Heart left ventricle (tissue), 13 donors: ENCODE data around the gene ARHGAP30.

ENCODE experiments used
- POLR2A ChIP-seq, 2 donors: fragments of 450-650 bp; IDR thresholded peaks; one replicate each; pipeline ENCODE4 v1.6.1; 2017; ENCODE audit warnings: antibody characterized with exemption in 2 of 2, mild to moderate bottlenecking in 2 of 2, moderate library complexity in 2 of 2
- TF ChIP-seq, protein P1 (sequence below), 12 donors: fragments of 200-600 bp; sonication (generic) in 4 of 12; IDR thresholded peaks; one replicate each; pipeline versions ENCODE4 v1.5.0 to v1.8.0; 2018 to 2022; ENCODE audit warnings: antibody characterized with exemption in 12 of 12, mild to moderate bottlenecking in 5 of 12
- donor health status: ischemic (EF 13 %, LVEDD 7.1; RV severe dilation, severe dysfunction).
- donor health status: DM: no; HTN: yes; CAD: no.
- donor health status: DM: no; HTN: no; CAD: no.
- donor health status: ischemic (EF 25% LVEDD 6.9; RV normal size, moderate dysfunction).
- donor health status: ischemic (EF 25% LVEDD 5.7; RV mildly dilated, moderate dysfunction).
- donor health status: ischemic (EF 35%, LVEDD 5.7; RV mildly dilated, moderate dysfunction).
- donor health status: nonischemic (EF 11% LVEDD 7.7; RV severe dilation, severe dysfunction).
- donor health status: DM: yes; HTN: yes; CAD: no.
- donor health status: PGD.
- donor health status: ischemic (EF 29% LVEDD 5.4; RV normal size, mild dysfunction).
- donor health status: nonischemic (EF 23%, LVEDD 6.1; RV moderate dilation, normal function).

DNA sequence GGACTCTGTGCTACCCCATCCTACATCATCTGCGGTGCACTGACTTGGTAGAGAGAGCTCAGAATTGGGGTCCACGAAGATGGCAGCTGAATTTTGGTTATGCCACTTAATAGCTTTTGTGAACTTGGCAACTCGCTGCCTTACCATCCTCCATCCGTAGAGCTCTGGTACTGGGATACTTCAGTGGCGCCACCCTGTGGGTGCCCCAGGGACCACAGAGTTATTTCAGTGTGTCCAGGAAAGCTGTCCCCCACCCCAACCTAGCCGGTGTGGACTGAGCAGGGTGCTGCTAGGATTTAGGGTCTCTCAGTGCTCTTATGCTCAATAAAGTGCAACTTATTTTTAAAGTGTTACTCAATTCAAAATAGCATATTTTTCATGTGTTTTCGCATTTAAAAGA is 14.9 kb downstream of the ARHGAP30 start:
- TF ChIP-seq, protein P1, sequence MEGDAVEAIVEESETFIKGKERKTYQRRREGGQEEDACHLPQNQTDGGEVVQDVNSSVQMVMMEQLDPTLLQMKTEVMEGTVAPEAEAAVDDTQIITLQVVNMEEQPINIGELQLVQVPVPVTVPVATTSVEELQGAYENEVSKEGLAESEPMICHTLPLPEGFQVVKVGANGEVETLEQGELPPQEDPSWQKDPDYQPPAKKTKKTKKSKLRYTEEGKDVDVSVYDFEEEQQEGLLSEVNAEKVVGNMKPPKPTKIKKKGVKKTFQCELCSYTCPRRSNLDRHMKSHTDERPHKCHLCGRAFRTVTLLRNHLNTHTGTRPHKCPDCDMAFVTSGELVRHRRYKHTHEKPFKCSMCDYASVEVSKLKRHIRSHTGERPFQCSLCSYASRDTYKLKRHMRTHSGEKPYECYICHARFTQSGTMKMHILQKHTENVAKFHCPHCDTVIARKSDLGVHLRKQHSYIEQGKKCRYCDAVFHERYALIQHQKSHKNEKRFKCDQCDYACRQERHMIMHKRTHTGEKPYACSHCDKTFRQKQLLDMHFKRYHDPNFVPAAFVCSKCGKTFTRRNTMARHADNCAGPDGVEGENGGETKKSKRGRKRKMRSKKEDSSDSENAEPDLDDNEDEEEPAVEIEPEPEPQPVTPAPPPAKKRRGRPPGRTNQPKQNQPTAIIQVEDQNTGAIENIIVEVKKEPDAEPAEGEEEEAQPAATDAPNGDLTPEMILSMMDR (IDR thresholded peaks at IDR 0.05), result peak in 2 of 12 donors; percentile 13
- no peak for TF ChIP-seq POLR2A (IDR thresholded peaks at IDR 0.05)
